Measurements from ENCODE around the gene C10orf95.

DNA sequence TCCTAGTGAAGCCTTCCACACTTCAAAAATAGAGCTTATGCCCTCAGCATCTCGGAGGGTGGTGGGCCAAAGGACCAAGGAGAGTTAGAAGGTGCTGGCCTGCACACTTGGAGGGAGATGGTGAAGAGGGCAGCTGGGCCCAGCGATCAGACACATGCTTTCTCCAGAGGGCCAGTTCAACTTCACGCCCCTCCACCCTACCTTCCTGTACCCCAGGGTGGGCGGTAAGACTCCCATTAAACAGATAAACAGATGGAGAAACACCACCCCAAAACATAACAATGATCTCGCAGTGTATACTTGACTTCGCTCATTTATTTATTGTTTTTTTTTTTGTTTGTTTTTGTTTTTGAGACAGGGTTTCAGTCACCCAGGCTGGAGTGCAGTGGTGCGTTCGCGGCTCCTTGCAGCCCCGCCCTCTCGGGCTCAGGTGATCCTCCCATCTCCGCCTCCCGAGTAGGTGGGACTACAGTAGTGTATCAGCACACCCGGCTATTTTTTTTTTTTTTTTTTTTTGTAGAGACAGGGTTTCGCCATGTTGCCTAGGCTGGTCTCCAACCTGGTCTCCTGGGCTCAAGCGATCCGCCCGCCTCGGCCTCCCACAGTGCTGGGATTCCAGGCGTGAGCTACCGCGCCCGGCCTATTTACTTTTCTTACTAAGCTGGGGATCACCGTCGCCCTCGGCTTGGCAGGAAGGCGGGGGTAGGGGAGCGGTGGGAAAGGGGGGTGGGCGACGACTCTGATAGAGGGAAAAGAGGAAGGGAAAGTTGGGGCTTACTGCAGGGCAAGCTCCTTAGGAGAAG, 1.8 kb downstream of the C10orf95 start:
- TF ChIP-seq EZH2 (IDR thresholded peaks at IDR 0.05; ENCODE audit: borderline replicate concordance, low read depth, low read length, severe bottlenecking), result no peak
- TF ChIP-seq, protein P1, sequence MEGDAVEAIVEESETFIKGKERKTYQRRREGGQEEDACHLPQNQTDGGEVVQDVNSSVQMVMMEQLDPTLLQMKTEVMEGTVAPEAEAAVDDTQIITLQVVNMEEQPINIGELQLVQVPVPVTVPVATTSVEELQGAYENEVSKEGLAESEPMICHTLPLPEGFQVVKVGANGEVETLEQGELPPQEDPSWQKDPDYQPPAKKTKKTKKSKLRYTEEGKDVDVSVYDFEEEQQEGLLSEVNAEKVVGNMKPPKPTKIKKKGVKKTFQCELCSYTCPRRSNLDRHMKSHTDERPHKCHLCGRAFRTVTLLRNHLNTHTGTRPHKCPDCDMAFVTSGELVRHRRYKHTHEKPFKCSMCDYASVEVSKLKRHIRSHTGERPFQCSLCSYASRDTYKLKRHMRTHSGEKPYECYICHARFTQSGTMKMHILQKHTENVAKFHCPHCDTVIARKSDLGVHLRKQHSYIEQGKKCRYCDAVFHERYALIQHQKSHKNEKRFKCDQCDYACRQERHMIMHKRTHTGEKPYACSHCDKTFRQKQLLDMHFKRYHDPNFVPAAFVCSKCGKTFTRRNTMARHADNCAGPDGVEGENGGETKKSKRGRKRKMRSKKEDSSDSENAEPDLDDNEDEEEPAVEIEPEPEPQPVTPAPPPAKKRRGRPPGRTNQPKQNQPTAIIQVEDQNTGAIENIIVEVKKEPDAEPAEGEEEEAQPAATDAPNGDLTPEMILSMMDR (IDR thresholded peaks at IDR 0.05; ENCODE audit: extremely low read depth in 1 of 2, insufficient read depth in 1 of 2, low read depth in 1 of 2, low read length in 2 of 2), result no peak
- no peak for TF ChIP-seq POLR2A (IDR thresholded peaks at IDR 0.05; ENCODE audit: low read depth, low read length)
- TF ChIP-seq, protein P2, sequence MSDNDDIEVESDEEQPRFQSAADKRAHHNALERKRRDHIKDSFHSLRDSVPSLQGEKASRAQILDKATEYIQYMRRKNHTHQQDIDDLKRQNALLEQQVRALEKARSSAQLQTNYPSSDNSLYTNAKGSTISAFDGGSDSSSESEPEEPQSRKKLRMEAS (IDR thresholded peaks at IDR 0.05; ENCODE audit: insufficient read depth, insufficient read length), result no peak
